Karpas-422 (cell line): ENCODE results near the gene FBXO10. TPM values are rescaled to one million over a fixed set of nuclear protein-coding genes. Genes with fewer than 3 reads are reported as not detected.

ENCODE experiments used
- DNase-seq: peaks from one replicate; pipeline ENCODE4 v3.0.0-alpha.2; 2015
- H2AFZ ChIP-seq: fragments of 200-600 bp; sonication (generic); 2 replicates; pipeline ENCODE4 v1.6.1; 2014; ENCODE audit warnings: antibody characterized with exemption, low read length, mixed read lengths
- H3K27ac ChIP-seq: fragments of 200-600 bp; sonication (generic); 2 replicates; pipeline ENCODE4 v1.5.1; 2014; ENCODE audit warnings: mild to moderate bottlenecking, low read length, moderate library complexity
- H3K27me3 ChIP-seq: fragments of 200-600 bp; sonication (generic); 2 replicates; pipeline ENCODE4 v1.6.1; 2014; ENCODE audit warnings: low read length, mixed read lengths
- H3K36me3 ChIP-seq: fragments of 200-600 bp; sonication (generic); 2 replicates; pipeline ENCODE4 v1.6.1; 2014; ENCODE audit warnings: low read length, mixed read lengths; ENCODE audit not compliant: insufficient read depth
- H3K4me1 ChIP-seq: fragments of 200-600 bp; sonication (generic); 2 replicates; pipeline ENCODE4 v1.6.1; 2014; ENCODE audit warnings: mild to moderate bottlenecking, low read length, mixed read lengths
- H3K4me2 ChIP-seq: fragments of 200-600 bp; sonication (generic); 2 replicates; pipeline ENCODE4 v1.6.1; 2014; ENCODE audit warnings: low read length, low read depth, mild to moderate bottlenecking; ENCODE audit not compliant: poor library complexity, severe bottlenecking
- H3K4me3 ChIP-seq: fragments of 200-600 bp; sonication (generic); 2 replicates; pipeline ENCODE4 v1.5.1; 2014; ENCODE audit warnings: mild to moderate bottlenecking, antibody characterized with exemption, low read length, mixed read lengths
- H3K79me2 ChIP-seq: fragments of 200-600 bp; sonication (generic); 2 replicates; pipeline ENCODE4 v1.6.1; 2014; ENCODE audit warnings: mild to moderate bottlenecking, low read length, mixed read lengths
- H3K9ac ChIP-seq: fragments of 200-600 bp; sonication (generic); 2 replicates; pipeline ENCODE4 v1.6.0; 2014; ENCODE audit warnings: low read length
- H3K9me2 ChIP-seq: fragments of 200-600 bp; sonication (generic), shearing (Covaris generic); replicated peaks from 2 replicates; pipeline ENCODE4 v1.6.0; 2014; ENCODE audit warnings: mild to moderate bottlenecking, low read length, moderate library complexity; ENCODE audit not compliant: insufficient read depth
- H3K9me3 ChIP-seq: fragments of 300-700, 200-600 bp; sonication (generic); 2 replicates; pipeline ENCODE4 v1.6.1; 2014; ENCODE audit warnings: low read length, mixed read lengths
- H4K20me1 ChIP-seq: fragments of 200-600 bp; sonication (generic); 2 replicates; pipeline ENCODE4 v1.6.1; 2014; ENCODE audit warnings: mild to moderate bottlenecking, antibody characterized with exemption, low read length, low read depth; ENCODE audit not compliant: insufficient read depth
- total RNA-seq: library from RNA; depleted of rRNA; stranded (reverse); fragments of >200 nt; shearing (Covaris generic); gene quantifications from 2 replicates; pipeline ENCODE4 v1.2.3, GENCODE V29; 2014; ENCODE audit warnings: low replicate concordance

FBXO10 gene
- total RNA-seq, 1 experiment from 2014 or later: 25.8 TPM

GRCh38 chr9:37619806-37620205, 43.6 kb upstream of the FBXO10 start:
- DNase-seq: no peak
- Histone ChIP-seq H3K9me3 (no peaks in the 10 kb centered on the region), H3K27me3 (no peaks in the 10 kb centered on the region), H3K4me2 (no peak overlapping the region), H3K4me3 (no peak overlapping the region), H4K20me1 (no peaks in the 10 kb centered on the region), H3K9ac (no peak overlapping the region), H2AFZ (no peak overlapping the region), H3K79me2 (no peaks in the 10 kb centered on the region), H3K9me2 (no peaks in the 10 kb centered on the region), H3K4me1 (no peaks in the 10 kb centered on the region), H3K27ac (no peak overlapping the region), H3K36me3 (no peaks in the 10 kb centered on the region)

- Histone ChIP-seq H3K9ac (no peak overlapping the region), H3K9me2 (no peaks in the 10 kb centered on the region), H3K4me3 (no peak overlapping the region), H4K20me1 (no peaks in the 10 kb centered on the region), H3K9me3 (no peaks in the 10 kb centered on the region), H3K79me2 (no peaks in the 10 kb centered on the region), H3K36me3 (no peaks in the 10 kb centered on the region), H2AFZ (no peak overlapping the region), H3K4me1 (no peaks in the 10 kb centered on the region), H3K4me2 (no peak overlapping the region), H3K27me3 (no peaks in the 10 kb centered on the region), H3K27ac (no peak overlapping the region)
- DNase-seq: no peak
Measured at GRCh38 chr9:37618817-37619216, 42.6 kb upstream of the FBXO10 start.

- no peaks in the 10 kb centered on the region for H3K27me3 ChIP-seq
- H3K27ac ChIP-seq: no peak overlapping the region
- no peak overlapping the region for H3K4me2 ChIP-seq
- no peaks in the 10 kb centered on the region for H3K79me2 ChIP-seq
- H2AFZ ChIP-seq: no peak overlapping the region
- no peak overlapping the region for H3K4me3 ChIP-seq
- no peaks in the 10 kb centered on the region for H3K9me2 ChIP-seq
- no peaks in the 10 kb centered on the region for H3K36me3 ChIP-seq
- no peaks in the 10 kb centered on the region for H4K20me1 ChIP-seq
- no peak for DNase-seq
- no peak overlapping the region for H3K9ac ChIP-seq
- no peaks in the 10 kb centered on the region for H3K4me1 ChIP-seq
- no peaks in the 10 kb centered on the region for H3K9me3 ChIP-seq
Measured at GRCh38 chr9:37617832-37618231, 41.7 kb upstream of the FBXO10 start.

- Histone ChIP-seq H3K4me2 (no peak overlapping the region), H3K4me1 (peaks cover under 1% of the 10 kb centered on the region), H4K20me1 (no peaks in the 10 kb centered on the region), H3K27ac (no peak overlapping the region), H3K4me3 (no peak overlapping the region), H3K27me3 (no peaks in the 10 kb centered on the region), H3K9me2 (no peaks in the 10 kb centered on the region), H3K36me3 (no peaks in the 10 kb centered on the region), H3K79me2 (no peaks in the 10 kb centered on the region), H3K9ac (no peak overlapping the region), H3K9me3 (no peaks in the 10 kb centered on the region), H2AFZ (no peak overlapping the region)
- no peak for DNase-seq
Measured at GRCh38 chr9:37617161-37617560, 41.0 kb upstream of the FBXO10 start.

GRCh38 chr9:37611961-37612360, 35.8 kb upstream of the FBXO10 start:
- H3K36me3 ChIP-seq: no peaks in the 10 kb centered on the region
- H3K27me3 ChIP-seq: no peaks in the 10 kb centered on the region
- no peak overlapping the region for H2AFZ ChIP-seq
- no peak overlapping the region for H3K27ac ChIP-seq
- no peak overlapping the region for H3K9ac ChIP-seq
- H3K4me1 ChIP-seq: peaks cover 17% of the 10 kb centered on the region
- H4K20me1 ChIP-seq: no peaks in the 10 kb centered on the region
- peak overlapping the region; percentile 54 for H3K4me2 ChIP-seq
- H3K4me3 ChIP-seq: no peak overlapping the region
- DNase-seq: no peak
- no peaks in the 10 kb centered on the region for H3K79me2 ChIP-seq
- no peaks in the 10 kb centered on the region for H3K9me2 ChIP-seq
- no peaks in the 10 kb centered on the region for H3K9me3 ChIP-seq

GRCh38 chr9:37611014-37611413, 34.8 kb upstream of the FBXO10 start:
- Histone ChIP-seq H3K27ac (no peak overlapping the region), H3K36me3 (no peaks in the 10 kb centered on the region), H3K4me3 (no peak overlapping the region), H3K9me2 (no peaks in the 10 kb centered on the region), H3K79me2 (no peaks in the 10 kb centered on the region), H3K4me1 (peaks cover 17% of the 10 kb centered on the region), H3K9ac (no peak overlapping the region), H4K20me1 (no peaks in the 10 kb centered on the region), H2AFZ (no peak overlapping the region), H3K9me3 (no peaks in the 10 kb centered on the region), H3K27me3 (no peaks in the 10 kb centered on the region), H3K4me2 (peak overlapping the region; percentile 54)
- DNase-seq: peak; percentile 49

- no peak overlapping the region for H3K4me2 ChIP-seq
- no peak overlapping the region for H3K27ac ChIP-seq
Measured at GRCh38 chr9:37609735-37610397, 33.7 kb upstream of the FBXO10 start.

GRCh38 chr9:37608250-37608649, 32.1 kb upstream of the FBXO10 start:
- no peaks in the 10 kb centered on the region for H3K9me2 ChIP-seq
- no peak overlapping the region for H3K27ac ChIP-seq
- no peak overlapping the region for H2AFZ ChIP-seq
- no peaks in the 10 kb centered on the region for H3K36me3 ChIP-seq
- peaks cover 17% of the 10 kb centered on the region for H3K4me1 ChIP-seq
- DNase-seq: no peak
- H3K4me2 ChIP-seq: no peak overlapping the region
- H3K9ac ChIP-seq: no peak overlapping the region
- H3K9me3 ChIP-seq: no peaks in the 10 kb centered on the region
- H3K79me2 ChIP-seq: no peaks in the 10 kb centered on the region
- no peaks in the 10 kb centered on the region for H4K20me1 ChIP-seq
- H3K27me3 ChIP-seq: no peaks in the 10 kb centered on the region
- no peak overlapping the region for H3K4me3 ChIP-seq

More at GRCh38 chr9:37609735-37610397, 33.7 kb upstream of the FBXO10 start:
- Histone ChIP-seq H2AFZ (no peak overlapping the region), H3K9ac (no peak overlapping the region), H3K9me2 (no peaks in the 10 kb centered on the region), H4K20me1 (no peaks in the 10 kb centered on the region), H3K4me3 (no peak overlapping the region), H3K79me2 (no peaks in the 10 kb centered on the region), H3K4me1 (peaks cover 17% of the 10 kb centered on the region), H3K36me3 (no peaks in the 10 kb centered on the region), H3K27me3 (no peaks in the 10 kb centered on the region), H3K9me3 (no peaks in the 10 kb centered on the region)
- no peak for DNase-seq
